HepG2 (cell line): ENCODE results near the gene VRK3. TPM values are rescaled to one million over a fixed set of nuclear protein-coding genes. Genes with fewer than 3 reads are reported as not detected.

ENCODE experiments used
- ASH2L ChIP-seq: fragments of 300-600, 200-600 bp; sonication (generic); IDR thresholded peaks from 2 replicates; pipeline ENCODE4 v1.7.0; 2017; ENCODE audit warnings: low read depth, mild to moderate bottlenecking, moderate library complexity, mixed read lengths, low read length; ENCODE audit not compliant: insufficient read length
- CBX1 ChIP-seq: IDR thresholded peaks from one replicate; pipeline ENCODE4 v1.6.1; 2016; ENCODE audit warnings: antibody characterized with exemption, low read depth
- CEBPG ChIP-seq: IDR thresholded peaks from 2 replicates; pipeline ENCODE4 v1.6.1; 2016
- FOSL2 ChIP-seq: sonication (generic); formaldehyde crosslinking; IDR thresholded peaks from 2 replicates; pipeline ENCODE4 v1.4.0; 2020; ENCODE audit warnings: missing genetic modification reagents
- HMG20B ChIP-seq: conservative IDR thresholded peaks from 2 replicates; pipeline ENCODE4 v1.6.1; 2016; ENCODE audit warnings: missing genetic modification reagents, missing compliant biosample characterization
- HOXA3 ChIP-seq: sonication (generic); formaldehyde crosslinking; IDR thresholded peaks from 2 replicates; pipeline ENCODE4 v1.5.0; 2020; ENCODE audit warnings: missing genetic modification reagents
- HOXA9 ChIP-seq: sonication (generic); formaldehyde crosslinking; IDR thresholded peaks from 2 replicates; pipeline ENCODE4 v1.8.1; 2022; ENCODE audit warnings: missing genetic modification reagents, mild to moderate bottlenecking, moderate library complexity, borderline replicate concordance
- MBD4 ChIP-seq: IDR thresholded peaks from 2 replicates; pipeline ENCODE4 v1.6.1; 2012; ENCODE audit warnings: low read length, inconsistent platforms, borderline replicate concordance
- MXD3 ChIP-seq: IDR thresholded peaks from 2 replicates; pipeline ENCODE4 v1.6.1; 2016; ENCODE audit warnings: mild to moderate bottlenecking, missing biosample characterization, missing genetic modification reagents
- NPAS2 ChIP-seq: sonication (generic); formaldehyde crosslinking; IDR thresholded peaks from 2 replicates; pipeline ENCODE4 v1.8.0; 2022; ENCODE audit warnings: mild to moderate bottlenecking, missing genetic modification reagents, borderline replicate concordance
- NR1H2 ChIP-seq: sonication (generic); formaldehyde crosslinking; IDR thresholded peaks from 2 replicates; pipeline ENCODE4 v1.8.1; 2022; ENCODE audit warnings: low read depth, missing genetic modification reagents, borderline replicate concordance
- REST ChIP-seq, 2 experiments: IDR thresholded peaks; 2 replicates each; pipeline ENCODE4 v1.6.1; 2011 to 2012; ENCODE audit warnings: low read length in 2 of 2, borderline replicate concordance in 1 of 2, low read depth in 1 of 2, mild to moderate bottlenecking in 1 of 2, moderate library complexity in 1 of 2
- SMARCE1 ChIP-seq: fragments of 450-650 bp; IDR thresholded peaks from 2 replicates; pipeline ENCODE4 v1.6.1; 2017; ENCODE audit warnings: borderline replicate concordance
- SP1 ChIP-seq, 2 experiments: fragments of 450-650 bp in 1 of 2; sonication (generic) in 1 of 2; formaldehyde crosslinking in 1 of 2; IDR thresholded peaks; 2 replicates each; pipeline versions ENCODE4 v1.4.0 to v1.6.1; 2016 to 2020; ENCODE audit warnings: missing genetic modification reagents in 1 of 2
- TARDBP ChIP-seq: sonication (generic); formaldehyde crosslinking; IDR thresholded peaks from 2 replicates; pipeline ENCODE4 v1.8.0; 2022; ENCODE audit warnings: mild to moderate bottlenecking, missing genetic modification reagents
- TGIF2 ChIP-seq: IDR thresholded peaks from 2 replicates; pipeline ENCODE4 v1.6.1; 2016; ENCODE audit warnings: control low read depth, missing compliant biosample characterization
- ZNF124 ChIP-seq: sonication (generic); formaldehyde crosslinking; IDR thresholded peaks from 2 replicates; pipeline ENCODE4 v1.4.0; 2020; ENCODE audit warnings: missing genetic modification reagents
- ZNF263 ChIP-seq: sonication (generic); formaldehyde crosslinking; IDR thresholded peaks from 2 replicates; pipeline ENCODE4 v1.4.0; 2020; ENCODE audit warnings: missing genetic modification reagents
- ZNF329 ChIP-seq: sonication (generic); formaldehyde crosslinking; IDR thresholded peaks from 2 replicates; pipeline ENCODE4 v1.9.0; 2021; ENCODE audit warnings: low read depth, mild to moderate bottlenecking, missing genetic modification reagents
- ZNF343 ChIP-seq: sonication (generic); formaldehyde crosslinking; IDR thresholded peaks from 2 replicates; pipeline ENCODE4 v1.4.0; 2020; ENCODE audit warnings: mild to moderate bottlenecking, missing genetic modification reagents
- ZNF350 ChIP-seq: sonication (generic); formaldehyde crosslinking; IDR thresholded peaks from 2 replicates; pipeline ENCODE4 v1.4.0; 2020; ENCODE audit warnings: mild to moderate bottlenecking, low read depth, missing genetic modification reagents, borderline replicate concordance
- ZNF644 ChIP-seq: IDR thresholded peaks from 2 replicates; pipeline ENCODE4 v1.6.1; 2016; ENCODE audit warnings: low read depth
- ZNF766 ChIP-seq: sonication (generic); formaldehyde crosslinking; IDR thresholded peaks from 2 replicates; pipeline ENCODE4 v1.5.0; 2020; ENCODE audit warnings: missing genetic modification reagents, borderline replicate concordance
- ZSCAN31 ChIP-seq: sonication (generic); formaldehyde crosslinking; IDR thresholded peaks from 2 replicates; pipeline ENCODE4 v1.5.0; 2020; ENCODE audit warnings: low read depth, mild to moderate bottlenecking, missing genetic modification reagents
- polyA plus RNA-seq, 8 experiments: library from polyadenylated mRNA; depleted of rRNA in 3 of 8; stranded (reverse) in 7 of 8; unstranded in 1 of 8; fragments of >200 nt; fragmentation: Illumina TruSeq in 4 of 8; extraction: Trizol in 4 of 8; gene quantifications; 2 replicates each; pipeline versions ENCODE4 v1.2.1 to v1.2.3, GENCODE V29; 2011 to 2016; ENCODE audit warnings: low read depth in 4 of 8, missing spikeins in 1 of 8, mixed read lengths in 1 of 8; ENCODE audit not compliant: insufficient read depth in 1 of 8
- total RNA-seq, 5 experiments: library from RNA; depleted of rRNA; stranded (reverse); fragments of >200 nt; fragmentation: Illumina TruSeq; extraction: Trizol; gene quantifications; 2 replicates each; pipeline ENCODE4 v1.2.3, GENCODE V29; 2016; ENCODE audit warnings: low read depth in 1 of 5
- TF ChIP-seq, protein P1 (sequence below): sonication (generic); formaldehyde crosslinking; IDR thresholded peaks from 2 replicates; pipeline ENCODE4 v1.8.0; 2022; ENCODE audit warnings: mild to moderate bottlenecking, missing genetic modification reagents, moderate library complexity

The VRK3 gene
- total and polyA plus RNA-seq, 2 of the 13 experiments (the other 11 are each of a cell fraction or from before 2014, with no cell fraction given) = 23.8 to 28.3 TPM

- TF ChIP-seq, protein P1, sequence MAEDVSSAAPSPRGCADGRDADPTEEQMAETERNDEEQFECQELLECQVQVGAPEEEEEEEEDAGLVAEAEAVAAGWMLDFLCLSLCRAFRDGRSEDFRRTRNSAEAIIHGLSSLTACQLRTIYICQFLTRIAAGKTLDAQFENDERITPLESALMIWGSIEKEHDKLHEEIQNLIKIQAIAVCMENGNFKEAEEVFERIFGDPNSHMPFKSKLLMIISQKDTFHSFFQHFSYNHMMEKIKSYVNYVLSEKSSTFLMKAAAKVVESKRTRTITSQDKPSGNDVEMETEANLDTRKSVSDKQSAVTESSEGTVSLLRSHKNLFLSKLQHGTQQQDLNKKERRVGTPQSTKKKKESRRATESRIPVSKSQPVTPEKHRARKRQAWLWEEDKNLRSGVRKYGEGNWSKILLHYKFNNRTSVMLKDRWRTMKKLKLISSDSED (CRISPR knock-in tag) = peak; percentile 100
- peak; percentile 87 for TF ChIP-seq FOSL2
- peak; percentile 71 for TF ChIP-seq CEBPG (CRISPR knock-in tag)
- TF ChIP-seq SP1 (IDR thresholded peaks at IDR 0.05) = no peak
- TF ChIP-seq SP1 (CRISPR knock-in tag; IDR thresholded peaks at IDR 0.05) = peak; percentile 79; the same call in 1 of the 2 replicates
- TF ChIP-seq TARDBP (CRISPR knock-in tag) = peak; percentile 96
- peak; percentile 99 for TF ChIP-seq NPAS2 (CRISPR knock-in tag)
- TF ChIP-seq ZNF124 = peak; percentile 100
- peak; percentile 100 for TF ChIP-seq ZNF350 (CRISPR knock-in tag)
- TF ChIP-seq ZSCAN31 (CRISPR knock-in tag) = peak; percentile 100
- peak; percentile 100 for TF ChIP-seq ZNF343 (CRISPR knock-in tag)
- TF ChIP-seq HMG20B (CRISPR knock-in tag) = peak; percentile 99
- TF ChIP-seq ZNF263 (CRISPR knock-in tag) = peak; percentile 96
- peak; percentile 100 for TF ChIP-seq TGIF2 (CRISPR knock-in tag)
- peak; percentile 99 for TF ChIP-seq NR1H2 (CRISPR knock-in tag)
- TF ChIP-seq ZNF329 (CRISPR knock-in tag) = peak; percentile 98
- peak; percentile 95; the same call in 1 of the 2 replicates for TF ChIP-seq ZNF644 (CRISPR knock-in tag)
- TF ChIP-seq ASH2L = peak; percentile 38
- peak; percentile 100 for TF ChIP-seq ZNF766 (CRISPR knock-in tag)
- TF ChIP-seq CBX1 = no peak
- peak; percentile 100 for TF ChIP-seq HOXA9 (CRISPR knock-in tag)
- TF ChIP-seq HOXA3 (CRISPR knock-in tag) = peak; percentile 98
- TF ChIP-seq SMARCE1 = no peak
- no peak for TF ChIP-seq MBD4
- peak; percentile 84 to 97 for TF ChIP-seq REST (IDR thresholded peaks at IDR 0.05; ENCODE audit: borderline replicate concordance in 1 of 2, low read depth in 1 of 2, low read length in 2 of 2)
- peak; percentile 100 for TF ChIP-seq MXD3 (CRISPR knock-in tag)
These were observed 37.9 kb downstream of the VRK3 start (continued) for GRCh38 chr19:49987159-49987698.
